MM.1S (cell line): ENCODE data around the gene TMEM19.

Experiments used
- EZH2 ChIP-seq: fragments of 300-600 bp; sonication (generic); optimal IDR thresholded peaks from 2 replicates; pipeline ENCODE3; 2017; ENCODE audit warnings: low read depth, mild to moderate bottlenecking, antibody characterized with exemption, low read length, mixed read lengths
- EZH2phosphoT487 ChIP-seq: fragments of 300-600 bp; sonication (generic); IDR thresholded peaks from 2 replicates; pipeline ENCODE4 v1.6.1; 2018; ENCODE audit warnings: antibody characterized with exemption, low read length
- TF ChIP-seq, protein P1 (sequence below): fragments of 300-600 bp; sonication (generic); IDR thresholded peaks from 2 replicates; pipeline ENCODE4 v1.5.1; 2016; ENCODE audit warnings: antibody characterized with exemption, low read length, mixed read lengths

- TF ChIP-seq EZH2, result no peak
- TF ChIP-seq, protein P1, sequence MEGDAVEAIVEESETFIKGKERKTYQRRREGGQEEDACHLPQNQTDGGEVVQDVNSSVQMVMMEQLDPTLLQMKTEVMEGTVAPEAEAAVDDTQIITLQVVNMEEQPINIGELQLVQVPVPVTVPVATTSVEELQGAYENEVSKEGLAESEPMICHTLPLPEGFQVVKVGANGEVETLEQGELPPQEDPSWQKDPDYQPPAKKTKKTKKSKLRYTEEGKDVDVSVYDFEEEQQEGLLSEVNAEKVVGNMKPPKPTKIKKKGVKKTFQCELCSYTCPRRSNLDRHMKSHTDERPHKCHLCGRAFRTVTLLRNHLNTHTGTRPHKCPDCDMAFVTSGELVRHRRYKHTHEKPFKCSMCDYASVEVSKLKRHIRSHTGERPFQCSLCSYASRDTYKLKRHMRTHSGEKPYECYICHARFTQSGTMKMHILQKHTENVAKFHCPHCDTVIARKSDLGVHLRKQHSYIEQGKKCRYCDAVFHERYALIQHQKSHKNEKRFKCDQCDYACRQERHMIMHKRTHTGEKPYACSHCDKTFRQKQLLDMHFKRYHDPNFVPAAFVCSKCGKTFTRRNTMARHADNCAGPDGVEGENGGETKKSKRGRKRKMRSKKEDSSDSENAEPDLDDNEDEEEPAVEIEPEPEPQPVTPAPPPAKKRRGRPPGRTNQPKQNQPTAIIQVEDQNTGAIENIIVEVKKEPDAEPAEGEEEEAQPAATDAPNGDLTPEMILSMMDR, result no peak
- TF ChIP-seq EZH2phosphoT487, result no peak
Measured at GRCh38 chr12:71671816-71672215, 14.1 kb upstream of the TMEM19 start.
